Activated T-cell treated with anti-CD3 and anti-CD28 coated beads for 4 hours (primary cell): Measurements from ENCODE around the gene ACSL3.
"Not testable (repeated sequence)": the region's sequence is repeated elsewhere in the genome, so short reads cannot be mapped to it uniquely, and the experiment has no call there.

Experiments used
- DNase-seq: peaks from one replicate; pipeline ENCODE4 v3.0.0-alpha.2; 2020

The ACSL3 gene

GRCh38 chr2:222982010-222982908 lies 121.4 kb downstream of the ACSL3 start:
- DNase-seq = no peak

DNA sequence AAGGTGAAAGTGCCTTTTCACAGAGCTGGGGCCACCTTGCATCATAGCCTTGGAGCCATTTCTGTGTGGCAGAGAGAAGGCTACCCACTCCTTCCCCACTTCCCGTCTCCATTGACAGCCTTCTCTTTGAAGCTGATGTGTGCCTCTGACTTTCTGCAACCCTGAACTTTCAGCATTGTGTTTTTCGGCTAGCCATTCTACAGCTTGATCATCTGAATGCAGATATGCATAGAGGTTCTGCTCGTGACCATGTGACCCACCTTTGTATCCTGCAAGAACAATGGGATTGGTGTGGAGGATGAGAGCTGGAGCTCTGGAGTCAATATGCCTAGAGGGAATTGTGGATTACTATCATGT lies 122.1 kb downstream of the ACSL3 start:
- no peak for DNase-seq

DNA sequence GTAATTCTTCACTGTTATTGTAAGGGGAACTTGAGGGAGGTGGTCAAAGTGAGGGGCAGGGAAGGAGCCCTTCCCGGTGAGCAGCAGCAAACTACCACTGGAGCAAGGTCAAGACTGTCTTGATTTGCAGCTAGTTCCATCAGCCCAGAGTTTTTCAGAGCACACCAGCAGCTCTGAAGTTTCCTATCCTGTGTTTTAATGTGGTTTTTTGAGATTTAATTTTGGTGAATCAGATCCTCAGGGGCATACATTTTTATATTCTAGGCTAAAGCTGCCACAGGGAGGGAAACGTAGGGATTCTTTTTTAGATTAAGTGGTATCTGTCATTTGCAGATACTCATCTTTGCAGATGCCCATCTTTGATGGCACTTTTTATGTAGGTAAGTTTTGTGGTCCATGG lies 124.1 kb downstream of the ACSL3 start:
- DNase-seq = no peak

GRCh38 chr2:222989431-222989830 lies 128.6 kb downstream of the ACSL3 start:
- DNase-seq = no peak

DNA sequence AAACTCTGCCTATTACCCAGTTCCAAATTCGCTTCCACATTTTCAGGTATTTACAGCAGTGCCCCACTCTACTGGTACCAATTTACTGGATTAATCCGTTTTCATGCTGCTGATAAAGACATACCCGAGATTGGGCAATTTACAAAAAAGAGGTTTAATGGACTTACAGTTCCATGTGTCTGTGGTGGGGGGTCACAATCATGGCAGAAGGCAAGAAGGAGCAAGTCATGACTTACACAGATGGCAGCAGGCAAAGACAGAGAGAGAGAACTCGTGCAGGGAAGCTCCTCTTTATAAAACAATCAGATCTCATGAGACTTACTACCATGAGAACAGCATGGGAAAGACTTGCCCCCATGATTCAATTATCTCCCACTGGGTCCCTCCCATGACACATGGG lies 129.4 kb downstream of the ACSL3 start:
- not testable (repeated sequence) for DNase-seq

- no peak for DNase-seq
Measured at GRCh38 chr2:222992137-222992536, 131.3 kb downstream of the ACSL3 start.
